WTC11 (cell line): ENCODE data around the gene MIGA2. TPM values are rescaled to one million over a fixed set of nuclear protein-coding genes. Genes with fewer than 3 reads are reported as not detected.

ENCODE experiments used
- ATAC-seq: fragments of 200-7000 bp; cut with Tn5 transposase; 2 replicates; pipeline ENCODE4 v1.10.0; 2021; ENCODE audit warnings: mild to moderate bottlenecking, moderate library complexity
- CTCF ChIA-PET: fragments of 300-600 bp; sonication (Branson Sonifier 250); formaldehyde crosslinking; loops from one replicate; lab custom pipeline; 2021; ENCODE audit warnings: antibody characterized with exemption; lab: Charles Lee
- POLR2A ChIA-PET: fragments of 350-600 bp; sonication (Branson Sonifier 250); formaldehyde crosslinking; loops from one replicate; lab custom pipeline; 2021; ENCODE audit warnings: antibody characterized with exemption; lab: Charles Lee
- DNase-seq: peaks from one replicate; pipeline ENCODE4 v3.0.0; 2021; ENCODE audit warnings: low spot score
- H3K27ac Mint-ChIP-seq: 2 replicates; pipeline ENCODE4 v1.8.0; 2021; ENCODE audit warnings: mixed read lengths
- H3K27me3 Mint-ChIP-seq: 2 replicates; pipeline ENCODE4 v1.8.0; 2021; ENCODE audit warnings: low read depth, mild to moderate bottlenecking, moderate library complexity, mixed read lengths
- H3K36me3 Mint-ChIP-seq: 2 replicates; pipeline ENCODE4 v1.8.0; 2021; ENCODE audit warnings: mixed read lengths
- H3K4me1 Mint-ChIP-seq: 2 replicates; pipeline ENCODE4 v1.8.0; 2022; ENCODE audit warnings: mixed read lengths
- H3K4me3 Mint-ChIP-seq: 2 replicates; pipeline ENCODE4 v1.8.0; 2021; ENCODE audit warnings: mild to moderate bottlenecking, moderate library complexity, mixed read lengths
- H3K9me3 Mint-ChIP-seq: 2 replicates; pipeline ENCODE4 v1.8.0; 2021; ENCODE audit warnings: mixed read lengths
- CREB1 ChIP-seq: sonication (generic); formaldehyde crosslinking; IDR thresholded peaks from 2 replicates; pipeline ENCODE4 v1.8.0; 2023; ENCODE audit warnings: mild to moderate bottlenecking, missing genetic modification reagents
- ELF4 ChIP-seq: sonication (generic); formaldehyde crosslinking; IDR thresholded peaks from 2 replicates; pipeline ENCODE4 v1.8.1; 2022; ENCODE audit warnings: low read depth, mild to moderate bottlenecking, moderate library complexity, missing genetic modification reagents
- FOXJ3 ChIP-seq: sonication (generic); formaldehyde crosslinking; IDR thresholded peaks from 2 replicates; pipeline ENCODE4 v1.9.0; 2021; ENCODE audit warnings: missing genetic modification reagents, mild to moderate bottlenecking, borderline replicate concordance
- GABPB1 ChIP-seq: sonication (generic); formaldehyde crosslinking; IDR thresholded peaks from 2 replicates; pipeline ENCODE4 v1.8.1; 2023; ENCODE audit warnings: mild to moderate bottlenecking, missing genetic modification reagents
- GRHL2 ChIP-seq: fragments of 250-450 bp; sonication (Bioruptor Pico); IDR thresholded peaks from 2 replicates; pipeline ENCODE4 v1.8.0; 2022; ENCODE audit warnings: mild to moderate bottlenecking, moderate library complexity; ENCODE audit not compliant: insufficient replicate concordance, severe bottlenecking
- NR3C1 ChIP-seq: sonication (generic); formaldehyde crosslinking; conservative IDR thresholded peaks from 2 replicates; pipeline ENCODE4 v1.8.1; 2023; ENCODE audit warnings: low read depth, mild to moderate bottlenecking, missing genetic modification reagents
- TP53 ChIP-seq: sonication (generic); formaldehyde crosslinking; IDR thresholded peaks from 2 replicates; pipeline ENCODE4 v1.8.1; 2023; ENCODE audit warnings: mild to moderate bottlenecking, missing genetic modification reagents
- ZNF138 ChIP-seq: sonication (generic); formaldehyde crosslinking; conservative IDR thresholded peaks from 2 replicates; pipeline ENCODE4 v1.8.1; 2022; ENCODE audit warnings: mild to moderate bottlenecking, moderate library complexity, missing genetic modification reagents
- ZNF219 ChIP-seq: sonication (generic); formaldehyde crosslinking; IDR thresholded peaks from 2 replicates; pipeline ENCODE4 v1.8.0; 2023; ENCODE audit warnings: missing genetic modification reagents, mild to moderate bottlenecking, borderline replicate concordance
- ZNF671 ChIP-seq: fragments of 250-450 bp; sonication (Bioruptor Pico); IDR thresholded peaks from 2 replicates; pipeline ENCODE4 v1.8.0; 2021; ENCODE audit warnings: mild to moderate bottlenecking
- total RNA-seq: library from RNA; stranded (reverse); gene quantifications from 3 replicates; pipeline ENCODE4 v1.2.3, GENCODE V29; 2021
- TF ChIP-seq, protein P1 (sequence below): sonication (generic); formaldehyde crosslinking; IDR thresholded peaks from 2 replicates; pipeline ENCODE4 v1.8.1; 2022; ENCODE audit warnings: missing genetic modification reagents, borderline replicate concordance
- TF ChIP-seq, protein P2 (sequence below): fragments of 250-450 bp; sonication (Bioruptor Pico); IDR thresholded peaks from 2 replicates; pipeline ENCODE4 v2.1.2; 2022; ENCODE audit warnings: mild to moderate bottlenecking, moderate library complexity
- TF ChIP-seq, protein P3 (sequence below): sonication (generic); formaldehyde crosslinking; IDR thresholded peaks from 2 replicates; pipeline ENCODE4 v1.8.0; 2022; ENCODE audit warnings: mild to moderate bottlenecking, missing genetic modification reagents
- TF ChIP-seq, protein P4 (sequence below): fragments of 250-450 bp; sonication (Bioruptor Pico); IDR thresholded peaks from 2 replicates; pipeline ENCODE4 v1.9.0; 2021; ENCODE audit warnings: moderate library complexity, mild to moderate bottlenecking, inconsistent platforms, borderline replicate concordance
- TF ChIP-seq, protein P5 (sequence below): sonication (generic); formaldehyde crosslinking; IDR thresholded peaks from 2 replicates; pipeline ENCODE4 v1.8.1; 2022; ENCODE audit warnings: low read depth, missing genetic modification reagents, borderline replicate concordance
- TF ChIP-seq, protein P6 (sequence below): sonication (generic); formaldehyde crosslinking; IDR thresholded peaks from 2 replicates; pipeline ENCODE4 v1.8.0; 2023; ENCODE audit warnings: mild to moderate bottlenecking, missing genetic modification reagents
- TF ChIP-seq, protein P7 (sequence below): sonication (generic); formaldehyde crosslinking; IDR thresholded peaks from 2 replicates; pipeline ENCODE4 v1.8.1; 2022; ENCODE audit warnings: mild to moderate bottlenecking, moderate library complexity, missing genetic modification reagents
- TF ChIP-seq, protein P8 (sequence below): sonication (generic); formaldehyde crosslinking; conservative IDR thresholded peaks from 2 replicates; pipeline ENCODE4 v1.8.1; 2023; ENCODE audit warnings: mild to moderate bottlenecking, low read depth, missing genetic modification reagents, moderate library complexity
- TF ChIP-seq, protein P9 (sequence below): sonication (generic); formaldehyde crosslinking; IDR thresholded peaks from 2 replicates; pipeline ENCODE4 v1.8.0; 2023; ENCODE audit warnings: missing genetic modification reagents

The MIGA2 gene
- total RNA-seq, 1 experiment from 2014 or later = 61.7 TPM

DNA sequence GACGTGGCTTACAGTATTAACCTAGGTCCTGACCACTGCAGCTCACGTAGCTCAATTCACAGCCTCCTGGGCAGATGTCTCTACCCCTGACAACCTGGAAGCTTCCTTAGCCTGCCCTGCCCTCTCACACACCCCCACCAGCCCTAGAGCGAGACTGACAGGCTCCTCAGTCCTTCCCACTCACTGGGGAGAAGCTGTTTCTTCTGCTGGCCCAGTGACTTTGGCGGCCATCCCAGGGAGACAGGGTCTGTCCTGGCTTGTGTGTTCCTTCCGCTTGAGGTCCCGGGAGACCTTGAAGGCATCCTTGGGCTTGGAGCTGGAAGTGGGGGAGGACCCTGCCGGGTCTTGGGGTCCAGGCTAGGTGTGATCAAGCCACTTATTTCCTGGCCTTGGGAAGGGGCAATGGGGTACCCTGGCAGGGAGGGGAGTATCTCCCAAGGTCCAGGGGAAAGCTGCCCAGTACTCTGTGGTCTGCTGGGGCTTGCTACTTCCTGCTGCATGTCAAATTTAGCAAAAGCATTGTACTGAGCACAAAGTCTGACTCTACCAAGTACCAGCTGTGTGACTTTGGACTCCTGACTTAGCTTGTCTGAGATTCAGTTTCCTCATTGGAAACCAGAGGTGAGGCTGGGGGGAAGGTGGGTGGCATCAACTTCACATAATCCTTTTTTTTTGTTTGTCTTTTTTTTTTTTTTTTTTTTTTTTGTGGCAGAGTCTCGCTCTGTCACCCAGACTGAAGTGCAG lies 1.9 kb downstream of the MIGA2 start:
- Mint-ChIP-seq H3K27me3 (no peaks in the 10 kb centered on the region), H3K27ac (no peak overlapping the region), H3K36me3 (peaks cover 16% of the 10 kb centered on the region), H3K4me1 (peaks cover 15% of the 10 kb centered on the region), H3K4me3 (peak overlapping the region; percentile 96), H3K9me3 (no peaks in the 10 kb centered on the region)
- POLR2A ChIA-PET = no interaction called here
- no peak for TF ChIP-seq NR3C1 (CRISPR knock-in tag)
- TF ChIP-seq, protein P1, sequence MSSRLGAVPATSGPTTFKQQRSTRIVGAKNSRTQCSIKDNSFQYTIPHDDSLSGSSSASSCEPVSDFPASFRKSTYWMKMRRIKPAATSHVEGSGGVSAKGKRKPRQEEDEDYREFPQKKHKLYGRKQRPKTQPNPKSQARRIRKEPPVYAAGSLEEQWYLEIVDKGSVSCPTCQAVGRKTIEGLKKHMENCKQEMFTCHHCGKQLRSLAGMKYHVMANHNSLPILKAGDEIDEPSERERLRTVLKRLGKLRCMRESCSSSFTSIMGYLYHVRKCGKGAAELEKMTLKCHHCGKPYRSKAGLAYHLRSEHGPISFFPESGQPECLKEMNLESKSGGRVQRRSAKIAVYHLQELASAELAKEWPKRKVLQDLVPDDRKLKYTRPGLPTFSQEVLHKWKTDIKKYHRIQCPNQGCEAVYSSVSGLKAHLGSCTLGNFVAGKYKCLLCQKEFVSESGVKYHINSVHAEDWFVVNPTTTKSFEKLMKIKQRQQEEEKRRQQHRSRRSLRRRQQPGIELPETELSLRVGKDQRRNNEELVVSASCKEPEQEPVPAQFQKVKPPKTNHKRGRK (CRISPR knock-in tag) = no peak
- no peak for TF ChIP-seq ZNF219 (CRISPR knock-in tag)
- TF ChIP-seq, protein P2, sequence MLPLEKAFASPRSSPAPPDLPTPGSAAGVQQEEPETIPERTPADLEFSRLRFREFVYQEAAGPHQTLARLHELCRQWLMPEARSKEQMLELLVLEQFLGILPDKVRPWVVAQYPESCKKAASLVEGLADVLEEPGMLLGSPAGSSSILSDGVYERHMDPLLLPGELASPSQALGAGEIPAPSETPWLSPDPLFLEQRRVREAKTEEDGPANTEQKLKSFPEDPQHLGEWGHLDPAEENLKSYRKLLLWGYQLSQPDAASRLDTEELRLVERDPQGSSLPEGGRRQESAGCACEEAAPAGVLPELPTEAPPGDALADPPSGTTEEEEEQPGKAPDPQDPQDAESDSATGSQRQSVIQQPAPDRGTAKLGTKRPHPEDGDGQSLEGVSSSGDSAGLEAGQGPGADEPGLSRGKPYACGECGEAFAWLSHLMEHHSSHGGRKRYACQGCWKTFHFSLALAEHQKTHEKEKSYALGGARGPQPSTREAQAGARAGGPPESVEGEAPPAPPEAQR (CRISPR knock-in tag) = no peak
- no peak for TF ChIP-seq CREB1 (CRISPR knock-in tag)
- TF ChIP-seq FOXJ3 = no peak
- TF ChIP-seq, protein P3, sequence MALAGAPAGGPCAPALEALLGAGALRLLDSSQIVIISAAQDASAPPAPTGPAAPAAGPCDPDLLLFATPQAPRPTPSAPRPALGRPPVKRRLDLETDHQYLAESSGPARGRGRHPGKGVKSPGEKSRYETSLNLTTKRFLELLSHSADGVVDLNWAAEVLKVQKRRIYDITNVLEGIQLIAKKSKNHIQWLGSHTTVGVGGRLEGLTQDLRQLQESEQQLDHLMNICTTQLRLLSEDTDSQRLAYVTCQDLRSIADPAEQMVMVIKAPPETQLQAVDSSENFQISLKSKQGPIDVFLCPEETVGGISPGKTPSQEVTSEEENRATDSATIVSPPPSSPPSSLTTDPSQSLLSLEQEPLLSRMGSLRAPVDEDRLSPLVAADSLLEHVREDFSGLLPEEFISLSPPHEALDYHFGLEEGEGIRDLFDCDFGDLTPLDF (CRISPR knock-in tag) = no peak
- TF ChIP-seq, protein P4, sequence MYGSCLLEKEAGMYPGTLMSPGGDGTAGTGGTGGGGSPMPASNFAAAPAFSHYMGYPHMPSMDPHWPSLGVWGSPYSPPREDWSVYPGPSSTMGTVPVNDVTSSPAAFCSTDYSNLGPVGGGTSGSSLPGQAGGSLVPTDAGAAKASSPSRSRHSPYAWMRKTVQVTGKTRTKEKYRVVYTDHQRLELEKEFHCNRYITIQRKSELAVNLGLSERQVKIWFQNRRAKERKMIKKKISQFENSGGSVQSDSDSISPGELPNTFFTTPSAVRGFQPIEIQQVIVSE = no peak
- no peak for TF ChIP-seq ELF4 (CRISPR knock-in tag)
- TF ChIP-seq, protein P5, sequence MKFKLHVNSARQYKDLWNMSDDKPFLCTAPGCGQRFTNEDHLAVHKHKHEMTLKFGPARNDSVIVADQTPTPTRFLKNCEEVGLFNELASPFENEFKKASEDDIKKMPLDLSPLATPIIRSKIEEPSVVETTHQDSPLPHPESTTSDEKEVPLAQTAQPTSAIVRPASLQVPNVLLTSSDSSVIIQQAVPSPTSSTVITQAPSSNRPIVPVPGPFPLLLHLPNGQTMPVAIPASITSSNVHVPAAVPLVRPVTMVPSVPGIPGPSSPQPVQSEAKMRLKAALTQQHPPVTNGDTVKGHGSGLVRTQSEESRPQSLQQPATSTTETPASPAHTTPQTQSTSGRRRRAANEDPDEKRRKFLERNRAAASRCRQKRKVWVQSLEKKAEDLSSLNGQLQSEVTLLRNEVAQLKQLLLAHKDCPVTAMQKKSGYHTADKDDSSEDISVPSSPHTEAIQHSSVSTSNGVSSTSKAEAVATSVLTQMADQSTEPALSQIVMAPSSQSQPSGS (CRISPR knock-in tag) = no peak
- no peak for TF ChIP-seq TP53 (CRISPR knock-in tag)
- no peak for ATAC-seq
- no peak for DNase-seq
- CTCF ChIA-PET = interaction anchor here (0.7 to 1.7 kb wide), 4 partner anchors 9 to 45 kb away, joined by 3 to 11 read pairs (median 4); partner anchors contain the start of gene SH3GLB2

DNA sequence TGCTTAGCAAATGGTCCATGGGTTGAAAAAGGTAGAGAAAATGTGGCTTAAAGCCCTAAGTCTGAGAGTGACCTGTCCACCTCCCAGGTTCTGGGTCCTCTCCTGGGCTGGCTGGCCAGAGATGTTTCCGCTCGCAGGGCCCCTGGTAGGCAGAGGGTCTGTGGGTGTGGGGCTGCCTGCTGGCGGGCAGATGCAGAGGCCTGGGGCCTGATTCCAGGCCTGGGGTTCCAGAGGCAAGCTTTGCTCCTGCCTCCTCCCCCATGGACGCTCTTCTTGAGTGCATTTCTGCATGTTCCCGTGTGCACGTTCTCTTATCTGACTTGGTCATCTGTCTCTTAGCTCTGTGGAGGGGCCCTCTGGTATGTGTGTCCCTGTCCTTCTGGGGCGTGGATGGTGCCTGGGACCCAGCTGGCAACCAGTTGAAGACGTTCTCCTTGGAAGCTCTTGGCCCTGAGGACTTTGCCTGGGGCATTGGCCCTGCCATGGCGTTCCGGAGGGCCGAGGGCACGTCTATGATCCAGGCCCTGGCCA lies 3.8 kb downstream of the MIGA2 start:
- CTCF ChIA-PET = interaction anchor here (1.8 kb wide), 1 partner anchor 12 kb away, joined by 5 read pairs; the partner anchor contains the start of gene SH3GLB2
- ATAC-seq (no peak), DNase-seq (no peak)
- Mint-ChIP-seq H3K27ac (0 out of 2 replicates have a peak overlapping the region, but pooled peaks have one; percentile 80), H3K9me3 (no peaks in the 10 kb centered on the region), H3K27me3 (no peaks in the 10 kb centered on the region), H3K4me1 (peaks cover 15% of the 10 kb centered on the region), H3K4me3 (no peak overlapping the region), H3K36me3 (peaks cover 19% of the 10 kb centered on the region)
- POLR2A ChIA-PET = no interaction called here
- TF ChIP-seq ZNF138 (CRISPR knock-in tag) (no peak), GRHL2 (CRISPR knock-in tag) (no peak), ZNF671 (no peak), GABPB1 (CRISPR knock-in tag) (no peak)
- TF ChIP-seq, protein P6, sequence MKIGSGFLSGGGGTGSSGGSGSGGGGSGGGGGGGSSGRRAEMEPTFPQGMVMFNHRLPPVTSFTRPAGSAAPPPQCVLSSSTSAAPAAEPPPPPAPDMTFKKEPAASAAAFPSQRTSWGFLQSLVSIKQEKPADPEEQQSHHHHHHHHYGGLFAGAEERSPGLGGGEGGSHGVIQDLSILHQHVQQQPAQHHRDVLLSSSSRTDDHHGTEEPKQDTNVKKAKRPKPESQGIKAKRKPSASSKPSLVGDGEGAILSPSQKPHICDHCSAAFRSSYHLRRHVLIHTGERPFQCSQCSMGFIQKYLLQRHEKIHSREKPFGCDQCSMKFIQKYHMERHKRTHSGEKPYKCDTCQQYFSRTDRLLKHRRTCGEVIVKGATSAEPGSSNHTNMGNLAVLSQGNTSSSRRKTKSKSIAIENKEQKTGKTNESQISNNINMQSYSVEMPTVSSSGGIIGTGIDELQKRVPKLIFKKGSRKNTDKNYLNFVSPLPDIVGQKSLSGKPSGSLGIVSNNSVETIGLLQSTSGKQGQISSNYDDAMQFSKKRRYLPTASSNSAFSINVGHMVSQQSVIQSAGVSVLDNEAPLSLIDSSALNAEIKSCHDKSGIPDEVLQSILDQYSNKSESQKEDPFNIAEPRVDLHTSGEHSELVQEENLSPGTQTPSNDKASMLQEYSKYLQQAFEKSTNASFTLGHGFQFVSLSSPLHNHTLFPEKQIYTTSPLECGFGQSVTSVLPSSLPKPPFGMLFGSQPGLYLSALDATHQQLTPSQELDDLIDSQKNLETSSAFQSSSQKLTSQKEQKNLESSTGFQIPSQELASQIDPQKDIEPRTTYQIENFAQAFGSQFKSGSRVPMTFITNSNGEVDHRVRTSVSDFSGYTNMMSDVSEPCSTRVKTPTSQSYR (CRISPR knock-in tag) = no peak
- TF ChIP-seq, protein P7, sequence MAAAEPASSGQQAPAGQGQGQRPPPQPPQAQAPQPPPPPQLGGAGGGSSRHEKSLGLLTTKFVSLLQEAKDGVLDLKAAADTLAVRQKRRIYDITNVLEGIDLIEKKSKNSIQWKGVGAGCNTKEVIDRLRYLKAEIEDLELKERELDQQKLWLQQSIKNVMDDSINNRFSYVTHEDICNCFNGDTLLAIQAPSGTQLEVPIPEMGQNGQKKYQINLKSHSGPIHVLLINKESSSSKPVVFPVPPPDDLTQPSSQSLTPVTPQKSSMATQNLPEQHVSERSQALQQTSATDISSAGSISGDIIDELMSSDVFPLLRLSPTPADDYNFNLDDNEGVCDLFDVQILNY (CRISPR knock-in tag) = no peak
- TF ChIP-seq, protein P8, sequence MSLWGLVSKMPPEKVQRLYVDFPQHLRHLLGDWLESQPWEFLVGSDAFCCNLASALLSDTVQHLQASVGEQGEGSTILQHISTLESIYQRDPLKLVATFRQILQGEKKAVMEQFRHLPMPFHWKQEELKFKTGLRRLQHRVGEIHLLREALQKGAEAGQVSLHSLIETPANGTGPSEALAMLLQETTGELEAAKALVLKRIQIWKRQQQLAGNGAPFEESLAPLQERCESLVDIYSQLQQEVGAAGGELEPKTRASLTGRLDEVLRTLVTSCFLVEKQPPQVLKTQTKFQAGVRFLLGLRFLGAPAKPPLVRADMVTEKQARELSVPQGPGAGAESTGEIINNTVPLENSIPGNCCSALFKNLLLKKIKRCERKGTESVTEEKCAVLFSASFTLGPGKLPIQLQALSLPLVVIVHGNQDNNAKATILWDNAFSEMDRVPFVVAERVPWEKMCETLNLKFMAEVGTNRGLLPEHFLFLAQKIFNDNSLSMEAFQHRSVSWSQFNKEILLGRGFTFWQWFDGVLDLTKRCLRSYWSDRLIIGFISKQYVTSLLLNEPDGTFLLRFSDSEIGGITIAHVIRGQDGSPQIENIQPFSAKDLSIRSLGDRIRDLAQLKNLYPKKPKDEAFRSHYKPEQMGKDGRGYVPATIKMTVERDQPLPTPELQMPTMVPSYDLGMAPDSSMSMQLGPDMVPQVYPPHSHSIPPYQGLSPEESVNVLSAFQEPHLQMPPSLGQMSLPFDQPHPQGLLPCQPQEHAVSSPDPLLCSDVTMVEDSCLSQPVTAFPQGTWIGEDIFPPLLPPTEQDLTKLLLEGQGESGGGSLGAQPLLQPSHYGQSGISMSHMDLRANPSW = no peak
- TF ChIP-seq, protein P9, sequence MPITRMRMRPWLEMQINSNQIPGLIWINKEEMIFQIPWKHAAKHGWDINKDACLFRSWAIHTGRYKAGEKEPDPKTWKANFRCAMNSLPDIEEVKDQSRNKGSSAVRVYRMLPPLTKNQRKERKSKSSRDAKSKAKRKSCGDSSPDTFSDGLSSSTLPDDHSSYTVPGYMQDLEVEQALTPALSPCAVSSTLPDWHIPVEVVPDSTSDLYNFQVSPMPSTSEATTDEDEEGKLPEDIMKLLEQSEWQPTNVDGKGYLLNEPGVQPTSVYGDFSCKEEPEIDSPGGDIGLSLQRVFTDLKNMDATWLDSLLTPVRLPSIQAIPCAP = no peak
